ENCODE measurements around the gene GPATCH3. TPM values are rescaled to one million over a fixed set of nuclear protein-coding genes. Genes with fewer than 3 reads are reported as not detected.
A peak's percentile ranks its signal among the peaks of the same experiment; 100 is the strongest.

The GPATCH3 gene
- total RNA-seq, 1 donor from 2014 or later, result 23.5 TPM

- no peaks in the 10 kb centered on the region for H3K9me3 Mint-ChIP-seq
- no peak for TF ChIP-seq CTCF (IDR thresholded peaks at IDR 0.05; ENCODE audit: unreplicated experiment)
- no peak for DNase-seq (ENCODE audit: low spot score in 2 of 2, unreplicated experiment in 2 of 2)
- no peak overlapping the region for H3K27ac Mint-ChIP-seq
- H3K27me3 Mint-ChIP-seq (ENCODE audit: low read depth), result no peaks in the 10 kb centered on the region
- H3K36me3 Mint-ChIP-seq, result peaks cover 42% of the 10 kb centered on the region
- peaks cover 11% of the 10 kb centered on the region for H3K4me1 Mint-ChIP-seq
- no peak overlapping the region for H3K4me3 Mint-ChIP-seq
Measured at GRCh38 chr1:26853600-26853999, 46.7 kb downstream of the GPATCH3 start.

GRCh38 chr1:26853156-26853555, 47.1 kb downstream of the GPATCH3 start:
- peak; percentile 61 for TF ChIP-seq CTCF (IDR thresholded peaks at IDR 0.05; ENCODE audit: unreplicated experiment)
- H3K4me3 Mint-ChIP-seq, result no peak overlapping the region
- peaks cover 43% of the 10 kb centered on the region for H3K36me3 Mint-ChIP-seq

GRCh38 chr1:26852701-26853100, 47.6 kb downstream of the GPATCH3 start:
- Mint-ChIP-seq H3K9me3 (no peaks in the 10 kb centered on the region), H3K4me3 (no peak overlapping the region), H3K27me3 (ENCODE audit: low read depth) (no peaks in the 10 kb centered on the region), H3K4me1 (peaks cover 11% of the 10 kb centered on the region), H3K36me3 (peaks cover 45% of the 10 kb centered on the region), H3K27ac (no peak overlapping the region)
- no peak for TF ChIP-seq CTCF (IDR thresholded peaks at IDR 0.05; ENCODE audit: unreplicated experiment)
- no peak for DNase-seq (ENCODE audit: low spot score in 2 of 2, unreplicated experiment in 2 of 2)

More at GRCh38 chr1:26853156-26853555, 47.1 kb downstream of the GPATCH3 start:
- no peak overlapping the region for H3K27ac Mint-ChIP-seq
- H3K4me1 Mint-ChIP-seq, result peaks cover 11% of the 10 kb centered on the region
- H3K27me3 Mint-ChIP-seq (ENCODE audit: low read depth), result no peaks in the 10 kb centered on the region
- DNase-seq (ENCODE audit: low spot score in 2 of 2, unreplicated experiment in 2 of 2), result peak; percentile 63 to 84
- H3K9me3 Mint-ChIP-seq, result no peaks in the 10 kb centered on the region

DNA sequence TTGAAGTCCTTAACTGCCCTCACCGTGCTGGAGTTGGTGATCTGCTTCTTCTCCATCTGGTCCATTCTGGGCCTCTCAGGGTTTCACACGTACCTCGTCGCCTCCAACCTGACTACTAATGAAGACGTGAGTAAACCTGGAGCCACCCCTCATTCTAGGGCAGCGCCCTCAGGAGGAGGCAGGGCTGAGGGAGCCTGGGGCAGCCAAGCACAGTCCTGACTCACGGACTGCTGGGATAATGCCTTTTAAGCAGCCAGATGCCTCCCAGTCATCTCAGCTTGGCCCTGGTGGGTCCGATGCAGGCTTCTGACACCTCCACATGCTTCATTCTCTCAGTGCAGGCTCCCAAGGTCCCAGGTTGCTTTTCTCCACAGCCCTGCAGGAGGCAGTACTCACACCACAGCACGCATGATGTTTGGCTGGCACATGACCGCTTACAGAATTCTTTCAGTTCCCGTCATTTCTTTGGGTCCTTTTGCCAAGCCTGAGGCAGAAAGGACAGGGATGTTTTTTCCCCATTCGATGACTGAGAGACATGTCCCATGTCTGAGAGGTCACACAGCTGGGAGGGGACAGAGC, 49.1 kb downstream of the GPATCH3 start:
- no peak for TF ChIP-seq CTCF (IDR thresholded peaks at IDR 0.05; ENCODE audit: unreplicated experiment)
- no peaks in the 10 kb centered on the region for H3K27me3 Mint-ChIP-seq (ENCODE audit: low read depth)
- no peak overlapping the region for H3K27ac Mint-ChIP-seq
- H3K9me3 Mint-ChIP-seq, result no peaks in the 10 kb centered on the region
- no peak overlapping the region for H3K4me3 Mint-ChIP-seq
- peaks cover 3% of the 10 kb centered on the region for H3K4me1 Mint-ChIP-seq
- DNase-seq (ENCODE audit: low spot score in 2 of 2, unreplicated experiment in 2 of 2), result no peak
- peaks cover 53% of the 10 kb centered on the region for H3K36me3 Mint-ChIP-seq

DNA sequence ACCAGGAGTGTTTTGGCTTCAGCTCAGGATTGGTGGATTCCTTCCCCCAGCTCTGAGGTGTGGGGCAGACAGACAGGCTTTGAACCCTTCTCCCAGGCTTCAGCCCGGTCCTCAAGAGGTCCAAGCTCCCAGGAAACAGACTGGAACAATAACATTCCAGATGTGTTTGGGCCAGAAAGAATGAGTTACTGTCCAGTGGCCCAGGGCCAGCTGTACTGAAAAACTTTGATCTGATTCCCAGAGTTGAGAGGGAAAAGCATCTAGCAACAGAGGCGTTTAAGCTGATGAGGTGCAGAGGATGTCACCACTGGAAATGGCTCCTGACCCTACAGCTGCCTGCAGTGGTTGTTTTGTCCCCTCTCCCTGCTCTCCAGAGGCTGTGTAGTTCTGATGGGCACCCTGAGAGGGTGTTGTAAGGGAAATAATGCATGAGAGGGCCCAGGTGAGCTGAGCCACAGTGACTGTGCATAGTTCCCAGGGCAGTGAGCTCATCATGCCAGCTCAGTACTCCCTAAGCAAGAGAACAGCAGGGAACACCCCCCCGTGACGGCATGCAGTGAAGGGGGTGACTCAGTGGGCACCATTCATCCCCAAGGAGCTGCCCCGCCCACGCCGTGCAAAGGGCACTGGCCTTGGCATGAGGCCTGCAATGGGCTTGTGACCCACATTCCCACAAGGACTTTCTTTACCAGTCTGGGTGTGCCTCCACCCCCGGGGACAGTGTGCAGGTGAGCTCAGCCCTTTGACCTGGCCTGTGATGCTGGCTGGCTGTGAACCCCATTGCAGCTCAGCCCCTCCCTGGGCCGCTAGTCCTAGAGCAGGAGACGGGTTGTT, 51.1 kb downstream of the GPATCH3 start:
- H3K36me3 Mint-ChIP-seq, result peaks cover 46% of the 10 kb centered on the region
- TF ChIP-seq CTCF (IDR thresholded peaks at IDR 0.05; ENCODE audit: unreplicated experiment), result no peak
- H3K4me3 Mint-ChIP-seq, result no peak overlapping the region
- H3K27me3 Mint-ChIP-seq (ENCODE audit: low read depth), result no peaks in the 10 kb centered on the region
- DNase-seq (ENCODE audit: low spot score in 2 of 2, unreplicated experiment in 2 of 2), result no peak
- H3K27ac Mint-ChIP-seq, result no peak overlapping the region
- no peaks in the 10 kb centered on the region for H3K9me3 Mint-ChIP-seq
- H3K4me1 Mint-ChIP-seq, result no peaks in the 10 kb centered on the region

Measured in mesothelial cell of epicardium (in vitro differentiated cells).